GM12872 (cell line): ENCODE measurements around the gene MYO1F.
A peak's percentile ranks its signal among the peaks of the same experiment; 100 is the strongest.

Experiments used
- TF ChIP-seq, protein P1 (sequence below): IDR thresholded peaks from 3 replicates; pipeline ENCODE4 v1.5.1; 2011; ENCODE audit warnings: low read depth, mild to moderate bottlenecking, low read length, moderate library complexity; ENCODE audit not compliant: insufficient read depth

Gene MYO1F

DNA sequence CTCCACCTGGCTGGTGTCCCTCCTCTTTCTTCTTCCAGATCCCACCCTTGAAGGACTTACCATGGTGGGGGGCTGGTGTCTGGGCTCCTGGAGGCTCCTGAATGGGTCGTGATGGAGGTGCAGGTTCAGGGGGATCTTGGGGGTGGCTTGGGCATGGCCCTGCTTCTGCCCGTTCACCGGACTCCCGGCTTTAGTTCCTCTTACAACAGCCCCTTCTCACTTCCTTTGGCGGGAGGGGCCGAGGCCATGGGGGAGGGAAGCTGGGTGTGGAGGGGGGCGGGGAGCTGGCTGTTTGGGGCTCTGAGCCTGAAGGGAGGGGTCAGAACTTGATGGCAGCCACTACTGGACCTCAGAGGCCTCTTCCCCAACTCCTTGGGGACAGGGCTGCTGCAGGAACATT lies at the start of gene MYO1F:
TSS of gene MYO1F (minus strand) at position 196 of the 400 bp plus-strand sequence. CDS start at position 63, 133 bp downstream.
- TF ChIP-seq, protein P1, sequence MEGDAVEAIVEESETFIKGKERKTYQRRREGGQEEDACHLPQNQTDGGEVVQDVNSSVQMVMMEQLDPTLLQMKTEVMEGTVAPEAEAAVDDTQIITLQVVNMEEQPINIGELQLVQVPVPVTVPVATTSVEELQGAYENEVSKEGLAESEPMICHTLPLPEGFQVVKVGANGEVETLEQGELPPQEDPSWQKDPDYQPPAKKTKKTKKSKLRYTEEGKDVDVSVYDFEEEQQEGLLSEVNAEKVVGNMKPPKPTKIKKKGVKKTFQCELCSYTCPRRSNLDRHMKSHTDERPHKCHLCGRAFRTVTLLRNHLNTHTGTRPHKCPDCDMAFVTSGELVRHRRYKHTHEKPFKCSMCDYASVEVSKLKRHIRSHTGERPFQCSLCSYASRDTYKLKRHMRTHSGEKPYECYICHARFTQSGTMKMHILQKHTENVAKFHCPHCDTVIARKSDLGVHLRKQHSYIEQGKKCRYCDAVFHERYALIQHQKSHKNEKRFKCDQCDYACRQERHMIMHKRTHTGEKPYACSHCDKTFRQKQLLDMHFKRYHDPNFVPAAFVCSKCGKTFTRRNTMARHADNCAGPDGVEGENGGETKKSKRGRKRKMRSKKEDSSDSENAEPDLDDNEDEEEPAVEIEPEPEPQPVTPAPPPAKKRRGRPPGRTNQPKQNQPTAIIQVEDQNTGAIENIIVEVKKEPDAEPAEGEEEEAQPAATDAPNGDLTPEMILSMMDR = no peak

DNA sequence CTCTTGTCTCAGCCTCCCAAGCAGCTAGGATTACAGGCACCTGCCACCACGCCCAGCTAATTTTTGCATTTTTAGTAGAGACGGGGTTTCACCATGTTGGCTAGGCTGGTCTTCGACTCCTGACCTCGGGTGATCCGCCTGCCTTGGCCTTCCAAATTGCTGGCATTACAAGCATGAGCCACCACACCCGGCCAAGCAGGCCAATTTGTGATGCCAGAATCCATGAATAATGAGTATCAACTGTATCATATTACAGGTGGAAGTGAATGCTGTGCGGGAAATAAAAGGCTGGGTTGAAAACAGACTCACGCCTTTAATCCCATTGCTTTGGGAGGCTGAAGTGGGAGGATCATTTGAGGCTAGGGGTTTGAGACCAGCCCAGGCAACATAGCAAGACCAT lies 49.6 kb upstream of the MYO1F start:
- TF ChIP-seq, protein P1 = no peak

DNA sequence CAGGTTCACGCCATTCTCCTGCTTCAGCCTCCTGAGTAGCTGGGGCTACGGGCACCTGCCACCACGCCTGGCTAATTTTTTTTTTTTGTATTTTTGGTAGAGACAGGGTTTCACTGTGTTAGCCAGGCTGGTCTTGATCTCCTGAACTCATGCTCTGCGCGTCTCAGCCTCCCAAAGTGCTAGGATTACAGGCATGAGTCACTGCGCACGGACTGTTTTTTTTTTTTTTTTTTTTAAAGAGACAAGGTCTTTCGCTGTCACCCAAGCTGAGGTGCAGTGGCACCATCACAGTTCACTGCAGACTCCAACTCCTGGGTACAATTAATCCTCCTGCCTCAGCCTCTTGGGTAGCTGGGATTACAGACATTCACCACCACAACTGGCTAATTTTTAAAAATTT lies 41.5 kb upstream of the MYO1F start:
- TF ChIP-seq, protein P1 = no peak

DNA sequence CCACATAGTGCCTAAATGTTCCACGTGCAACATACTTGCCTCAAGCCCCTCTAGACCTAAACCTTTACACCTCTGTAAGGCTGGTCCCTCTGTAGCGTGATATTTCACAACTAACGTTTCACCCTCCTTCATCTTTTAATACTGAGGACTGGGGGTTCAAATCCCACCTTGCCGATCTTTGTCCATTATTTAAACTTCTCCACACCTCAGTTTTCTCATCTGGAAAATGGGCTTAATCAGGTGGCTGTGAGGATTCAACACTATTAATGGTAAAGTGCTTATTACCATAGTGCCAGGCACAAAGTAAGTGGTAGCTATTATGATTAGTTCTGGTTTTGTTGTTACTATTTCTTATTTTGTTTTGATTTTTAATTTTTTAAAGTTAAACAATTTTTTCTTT lies 40.7 kb upstream of the MYO1F start:
- TF ChIP-seq, protein P1 = no peak

DNA sequence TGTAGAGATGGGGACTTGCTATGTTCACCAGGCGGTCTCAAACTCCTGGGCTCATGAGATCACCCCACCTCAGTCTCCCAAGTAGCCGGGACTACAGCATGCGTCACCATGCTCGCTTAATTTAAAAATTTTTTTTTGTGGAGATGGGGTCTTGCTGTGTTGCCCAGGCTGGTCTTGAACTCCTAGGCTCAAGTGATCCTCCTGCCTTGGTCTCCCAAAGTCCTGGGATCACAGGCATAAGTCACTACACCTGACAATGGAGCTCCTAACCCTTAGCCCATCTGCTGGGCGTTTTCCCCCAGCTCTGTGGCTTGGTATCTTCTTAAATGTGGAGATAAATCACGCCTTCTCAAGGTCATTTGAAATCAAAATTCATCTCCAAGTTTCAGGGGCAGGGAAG lies 39.6 kb upstream of the MYO1F start:
- TF ChIP-seq, protein P1 = no peak

DNA sequence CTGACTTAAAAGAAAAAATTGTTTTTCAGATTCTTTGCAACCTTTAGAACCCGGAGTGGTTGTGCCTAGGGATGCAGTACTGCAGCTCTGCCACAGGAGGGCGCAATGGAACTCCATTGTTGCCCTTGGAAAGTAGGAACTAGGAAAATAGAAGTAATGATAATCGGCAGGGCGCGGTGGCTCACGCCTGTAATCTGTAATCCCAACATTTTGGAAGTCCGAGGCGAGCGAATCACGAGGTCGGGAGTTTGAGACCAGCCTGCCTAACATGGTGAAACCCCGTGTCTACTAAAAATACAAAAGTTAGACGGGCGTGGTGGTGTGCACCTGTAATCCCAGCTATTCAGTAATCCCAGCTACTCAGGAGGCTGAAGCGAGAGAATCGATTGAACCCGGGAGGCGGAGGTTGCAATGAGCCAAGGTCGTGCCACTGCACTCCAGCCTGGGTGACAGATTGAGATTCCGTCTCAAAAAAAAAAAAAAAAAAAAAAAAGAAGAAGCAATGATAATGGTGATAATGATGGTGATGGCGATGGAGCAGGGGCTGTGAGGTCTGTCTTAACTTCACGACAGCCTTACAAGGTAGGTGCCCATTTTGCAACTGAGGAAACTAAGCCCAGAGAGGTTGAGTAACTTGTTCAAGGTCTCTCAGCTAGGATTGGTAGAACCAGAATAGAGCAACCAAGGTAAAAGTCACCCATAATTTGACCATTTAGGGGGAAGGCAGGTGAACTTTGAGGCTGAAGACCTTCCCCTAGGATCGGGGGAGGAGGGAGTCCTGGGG lies 38.8 kb upstream of the MYO1F start:
- TF ChIP-seq, protein P1 = peak; percentile 71

DNA sequence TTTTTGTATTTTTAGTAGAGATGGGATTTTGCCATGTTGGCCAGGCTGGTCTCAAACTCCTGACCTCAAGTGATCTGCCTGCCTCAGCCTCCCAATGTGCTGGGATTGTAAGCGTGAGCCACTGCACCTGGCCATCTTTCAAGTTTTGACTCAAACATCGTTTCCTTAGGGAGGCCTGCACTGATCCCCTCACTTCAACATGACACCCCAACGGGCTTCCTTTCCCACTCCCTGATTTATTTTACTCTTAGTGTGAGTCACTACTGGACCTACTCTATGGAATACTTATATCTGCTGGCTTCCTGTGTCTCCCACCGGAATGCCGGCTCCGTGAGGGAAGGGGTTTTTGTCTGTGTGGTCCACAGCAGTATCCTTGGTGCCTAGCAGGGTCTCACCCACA lies 37.8 kb upstream of the MYO1F start:
- TF ChIP-seq, protein P1 = no peak

DNA sequence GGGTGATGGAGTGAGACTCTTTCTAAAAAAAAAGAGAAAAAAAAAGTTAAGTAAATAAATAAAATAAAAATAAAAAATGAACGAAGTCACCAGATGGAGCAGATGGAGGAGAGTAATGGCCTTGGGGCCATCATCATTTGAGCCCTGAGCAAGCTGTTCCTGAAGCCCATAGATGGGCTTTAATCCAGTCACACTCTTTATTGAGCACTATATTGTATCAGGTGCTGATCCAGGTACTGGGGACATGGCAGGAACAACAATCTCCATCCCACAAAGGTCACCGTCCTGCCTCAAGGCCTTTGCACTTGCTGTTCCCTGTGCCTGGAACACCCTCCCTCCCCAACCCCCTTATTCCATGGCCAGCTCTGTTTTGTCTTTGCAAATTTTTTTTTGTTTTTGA lies 37.2 kb upstream of the MYO1F start:
- TF ChIP-seq, protein P1 = no peak
